Measurements from ENCODE around the gene DHRS7B.
A peak's percentile ranks its signal among the peaks of the same experiment; 100 is the strongest.

The DHRS7B gene

DNA sequence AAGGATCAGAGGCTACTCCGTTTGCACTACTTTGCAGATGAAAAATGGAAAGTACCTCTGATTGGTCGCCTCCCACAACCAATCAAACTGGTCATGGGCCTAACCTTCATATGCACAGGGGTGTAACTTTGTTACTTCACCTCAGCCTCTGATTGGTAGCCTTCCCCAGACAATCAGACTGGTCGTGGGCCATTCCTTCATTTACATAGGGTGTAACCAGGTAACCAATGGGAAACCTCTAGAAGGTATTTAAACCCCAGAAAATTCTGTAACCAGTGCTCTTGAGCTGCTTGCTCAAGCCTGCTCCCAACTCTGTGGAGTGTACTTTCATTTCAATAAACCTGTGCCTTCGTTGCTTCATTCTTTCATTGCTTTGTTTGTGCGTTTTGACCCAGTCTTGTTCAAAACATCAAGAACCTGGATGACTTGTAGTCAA is 44.7 kb upstream of the DHRS7B start:
- TF ChIP-seq POLR2AphosphoS5 (IDR thresholded peaks at IDR 0.05; ENCODE audit: low read depth, low read length), result no peak
- TF ChIP-seq, protein P1, sequence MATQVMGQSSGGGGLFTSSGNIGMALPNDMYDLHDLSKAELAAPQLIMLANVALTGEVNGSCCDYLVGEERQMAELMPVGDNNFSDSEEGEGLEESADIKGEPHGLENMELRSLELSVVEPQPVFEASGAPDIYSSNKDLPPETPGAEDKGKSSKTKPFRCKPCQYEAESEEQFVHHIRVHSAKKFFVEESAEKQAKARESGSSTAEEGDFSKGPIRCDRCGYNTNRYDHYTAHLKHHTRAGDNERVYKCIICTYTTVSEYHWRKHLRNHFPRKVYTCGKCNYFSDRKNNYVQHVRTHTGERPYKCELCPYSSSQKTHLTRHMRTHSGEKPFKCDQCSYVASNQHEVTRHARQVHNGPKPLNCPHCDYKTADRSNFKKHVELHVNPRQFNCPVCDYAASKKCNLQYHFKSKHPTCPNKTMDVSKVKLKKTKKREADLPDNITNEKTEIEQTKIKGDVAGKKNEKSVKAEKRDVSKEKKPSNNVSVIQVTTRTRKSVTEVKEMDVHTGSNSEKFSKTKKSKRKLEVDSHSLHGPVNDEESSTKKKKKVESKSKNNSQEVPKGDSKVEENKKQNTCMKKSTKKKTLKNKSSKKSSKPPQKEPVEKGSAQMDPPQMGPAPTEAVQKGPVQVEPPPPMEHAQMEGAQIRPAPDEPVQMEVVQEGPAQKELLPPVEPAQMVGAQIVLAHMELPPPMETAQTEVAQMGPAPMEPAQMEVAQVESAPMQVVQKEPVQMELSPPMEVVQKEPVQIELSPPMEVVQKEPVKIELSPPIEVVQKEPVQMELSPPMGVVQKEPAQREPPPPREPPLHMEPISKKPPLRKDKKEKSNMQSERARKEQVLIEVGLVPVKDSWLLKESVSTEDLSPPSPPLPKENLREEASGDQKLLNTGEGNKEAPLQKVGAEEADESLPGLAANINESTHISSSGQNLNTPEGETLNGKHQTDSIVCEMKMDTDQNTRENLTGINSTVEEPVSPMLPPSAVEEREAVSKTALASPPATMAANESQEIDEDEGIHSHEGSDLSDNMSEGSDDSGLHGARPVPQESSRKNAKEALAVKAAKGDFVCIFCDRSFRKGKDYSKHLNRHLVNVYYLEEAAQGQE (IDR thresholded peaks at IDR 0.05; ENCODE audit: insufficient read depth in 1 of 2, low read depth in 2 of 2, low read length in 2 of 2), result no peak
- TF ChIP-seq FOXP2 (optimal IDR thresholded peaks at IDR 0.05; ENCODE audit: borderline replicate concordance, extremely low read depth, extremely low read length, insufficient read depth), result no peak
- no peak for TF ChIP-seq TAF1 (IDR thresholded peaks at IDR 0.05; ENCODE audit: borderline replicate concordance, insufficient read depth, low read length)
- TF ChIP-seq SIN3A (IDR thresholded peaks at IDR 0.05; ENCODE audit: borderline replicate concordance, insufficient read depth, low read length), result no peak

DNA sequence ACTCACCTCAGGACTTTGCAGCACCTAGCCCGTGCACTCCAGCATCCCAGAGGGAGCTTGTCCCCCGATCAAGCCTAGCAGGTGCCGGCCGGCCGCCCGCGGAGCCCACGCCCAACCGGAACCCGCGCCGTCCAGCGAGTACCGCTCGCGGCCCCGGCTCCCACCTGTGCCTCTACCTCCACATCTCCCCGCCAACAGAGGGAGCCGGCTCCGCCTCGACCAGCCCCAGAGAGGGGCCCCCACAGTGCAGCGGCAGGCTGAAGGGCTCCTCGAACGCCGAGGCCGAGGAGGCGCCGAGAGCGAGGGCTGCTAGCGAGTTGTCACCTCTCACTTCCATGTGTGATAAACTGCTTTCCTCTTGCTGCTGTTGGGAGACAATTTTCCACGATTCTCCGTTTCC is 41.1 kb upstream of the DHRS7B start:
- TF ChIP-seq, protein P1 (IDR thresholded peaks at IDR 0.05; ENCODE audit: insufficient read depth in 1 of 2, low read depth in 2 of 2, low read length in 2 of 2), result no peak
- TF ChIP-seq SIN3A (IDR thresholded peaks at IDR 0.05; ENCODE audit: borderline replicate concordance, insufficient read depth, low read length) (no peak), TAF1 (IDR thresholded peaks at IDR 0.05; ENCODE audit: borderline replicate concordance, insufficient read depth, low read length) (no peak), POLR2AphosphoS5 (IDR thresholded peaks at IDR 0.05; ENCODE audit: low read depth, low read length) (no peak), FOXP2 (optimal IDR thresholded peaks at IDR 0.05; ENCODE audit: borderline replicate concordance, extremely low read depth, extremely low read length, insufficient read depth) (no peak)

DNA sequence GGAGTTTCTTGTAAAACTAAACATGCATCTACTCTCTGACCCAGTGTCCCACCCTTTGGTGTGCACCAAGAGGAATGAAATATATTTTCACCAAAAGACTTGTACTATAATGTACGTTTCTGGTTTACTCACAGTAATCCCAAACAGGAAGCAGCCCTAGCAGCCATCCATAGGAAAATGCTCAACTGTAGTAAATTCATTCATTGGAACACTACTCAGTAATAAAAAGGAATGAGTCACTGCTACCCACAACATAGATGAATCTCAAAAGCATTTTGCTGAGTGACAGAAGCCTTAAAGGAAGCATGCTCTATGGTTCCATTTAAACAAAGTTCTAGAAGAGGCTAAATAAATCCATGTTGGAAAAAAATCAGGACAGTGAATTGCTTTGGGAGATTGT is 37.6 kb upstream of the DHRS7B start:
- TF ChIP-seq SIN3A (IDR thresholded peaks at IDR 0.05; ENCODE audit: borderline replicate concordance, insufficient read depth, low read length) (peak; percentile 87; the same call in 1 of the 2 replicates), TAF1 (IDR thresholded peaks at IDR 0.05; ENCODE audit: borderline replicate concordance, insufficient read depth, low read length) (0 out of 2 replicates have a peak, but pooled peaks have one; percentile 55)
- TF ChIP-seq, protein P1 (IDR thresholded peaks at IDR 0.05; ENCODE audit: insufficient read depth in 1 of 2, low read depth in 2 of 2, low read length in 2 of 2), result no peak

DNA sequence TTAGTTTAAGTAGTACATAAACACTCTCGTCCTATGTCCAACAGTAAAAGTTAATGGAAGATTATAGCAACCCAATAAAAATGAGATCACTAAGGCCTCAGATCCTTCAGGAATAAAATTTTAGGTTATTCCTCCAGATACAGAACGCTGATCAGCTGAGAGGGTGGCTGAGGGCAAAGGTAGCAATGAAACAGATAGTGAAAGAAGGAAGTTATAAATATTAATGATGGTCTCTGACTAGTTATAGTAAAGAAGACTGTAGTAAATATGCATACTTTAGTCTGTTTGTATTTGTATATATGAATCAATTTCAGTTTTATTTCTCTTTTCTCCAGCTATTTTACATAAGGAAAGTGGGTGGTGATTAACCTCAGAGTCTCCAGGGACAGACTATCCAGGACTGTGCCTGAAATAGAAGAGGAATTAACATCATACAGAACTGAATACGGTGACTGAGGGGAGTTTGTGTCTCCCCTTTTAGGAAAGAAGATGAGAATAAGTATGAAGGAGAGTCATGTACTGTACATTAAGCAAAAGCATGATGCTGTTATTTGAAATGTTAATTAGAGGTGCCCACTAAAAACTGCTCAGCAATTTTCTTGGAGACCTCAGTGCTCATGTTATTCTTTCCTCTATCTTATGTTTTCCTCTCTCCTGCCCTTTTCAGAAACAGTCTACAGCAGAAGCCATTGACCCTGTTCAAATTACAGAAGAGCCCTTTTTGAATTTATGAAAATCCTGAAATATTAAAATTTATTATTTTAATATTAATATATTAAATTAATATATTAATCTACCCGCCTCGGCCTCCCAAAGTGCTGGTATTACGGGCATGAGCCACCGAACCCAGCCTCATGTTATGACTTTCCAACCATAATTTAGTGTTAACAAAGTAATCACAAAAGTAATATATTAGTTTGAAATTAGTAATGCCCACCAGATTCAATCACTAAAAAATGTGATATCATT is 36.5 kb upstream of the DHRS7B start:
- TF ChIP-seq FOXP2 (optimal IDR thresholded peaks at IDR 0.05; ENCODE audit: borderline replicate concordance, extremely low read depth, extremely low read length, insufficient read depth) (no peak), POLR2AphosphoS5 (IDR thresholded peaks at IDR 0.05; ENCODE audit: low read depth, low read length) (no peak), TAF1 (IDR thresholded peaks at IDR 0.05; ENCODE audit: borderline replicate concordance, insufficient read depth, low read length) (no peak), SIN3A (IDR thresholded peaks at IDR 0.05; ENCODE audit: borderline replicate concordance, insufficient read depth, low read length) (no peak)
- TF ChIP-seq, protein P1 (IDR thresholded peaks at IDR 0.05; ENCODE audit: insufficient read depth in 1 of 2, low read depth in 2 of 2, low read length in 2 of 2), result no peak
